HepG2 (cell line): Measurements from ENCODE around the gene DLST. TPM values are rescaled to one million over a fixed set of nuclear protein-coding genes. Genes with fewer than 3 reads are reported as not detected.

Source experiments
- ELF3 ChIP-seq: IDR thresholded peaks from 2 replicates; pipeline ENCODE4 v1.6.1; 2016; ENCODE audit warnings: missing genetic modification reagents, missing compliant biosample characterization
- IRX3 ChIP-seq: sonication (generic); formaldehyde crosslinking; IDR thresholded peaks from 2 replicates; pipeline ENCODE4 v1.8.1; 2023; ENCODE audit warnings: mild to moderate bottlenecking, low read depth, missing genetic modification reagents, borderline replicate concordance
- KDM5A ChIP-seq: fragments of 200-600 bp; sonication (generic); IDR thresholded peaks from 2 replicates; pipeline ENCODE4 v1.7.0; 2018; ENCODE audit warnings: antibody characterized with exemption, mild to moderate bottlenecking, low read length, borderline replicate concordance
- NFE2L1 ChIP-seq: sonication (generic); formaldehyde crosslinking; IDR thresholded peaks from 2 replicates; pipeline ENCODE4 v1.4.0; 2020; ENCODE audit warnings: missing genetic modification reagents, mild to moderate bottlenecking, borderline replicate concordance
- NPAS2 ChIP-seq: sonication (generic); formaldehyde crosslinking; IDR thresholded peaks from 2 replicates; pipeline ENCODE4 v1.8.0; 2022; ENCODE audit warnings: mild to moderate bottlenecking, missing genetic modification reagents, borderline replicate concordance
- RAD51 ChIP-seq: fragments of 450-650 bp; IDR thresholded peaks from 2 replicates; pipeline ENCODE4 v1.6.1; 2016; ENCODE audit warnings: borderline replicate concordance
- SIN3B ChIP-seq: fragments of 150-350 bp; IDR thresholded peaks from 2 replicates; pipeline ENCODE4 v1.6.1; 2014; ENCODE audit warnings: low read length
- TARDBP ChIP-seq: sonication (generic); formaldehyde crosslinking; IDR thresholded peaks from 2 replicates; pipeline ENCODE4 v1.8.0; 2022; ENCODE audit warnings: mild to moderate bottlenecking, missing genetic modification reagents
- ZNF484 ChIP-seq: sonication (generic); formaldehyde crosslinking; IDR thresholded peaks from 2 replicates; pipeline ENCODE4 v1.5.1; 2020; ENCODE audit warnings: mild to moderate bottlenecking, low read depth, missing genetic modification reagents, borderline replicate concordance
- ZNF616 ChIP-seq: sonication (generic); formaldehyde crosslinking; IDR thresholded peaks from 2 replicates; pipeline ENCODE4 v1.5.0; 2020; ENCODE audit warnings: low read depth, mild to moderate bottlenecking, missing genetic modification reagents
- polyA plus RNA-seq, 8 experiments: library from polyadenylated mRNA; depleted of rRNA in 3 of 8; stranded (reverse) in 7 of 8; unstranded in 1 of 8; fragments of >200 nt; fragmentation: Illumina TruSeq in 4 of 8; extraction: Trizol in 4 of 8; gene quantifications; 2 replicates each; pipeline versions ENCODE4 v1.2.1 to v1.2.3, GENCODE V29; 2011 to 2016; ENCODE audit warnings: low read depth in 4 of 8, missing spikeins in 1 of 8, mixed read lengths in 1 of 8; ENCODE audit not compliant: insufficient read depth in 1 of 8
- total RNA-seq, 5 experiments: library from RNA; depleted of rRNA; stranded (reverse); fragments of >200 nt; fragmentation: Illumina TruSeq; extraction: Trizol; gene quantifications; 2 replicates each; pipeline ENCODE4 v1.2.3, GENCODE V29; 2016; ENCODE audit warnings: low read depth in 1 of 5
- TF ChIP-seq, protein P1 (sequence below): sonication (generic); formaldehyde crosslinking; IDR thresholded peaks from 2 replicates; pipeline ENCODE4 v1.4.0; 2020; ENCODE audit warnings: missing genetic modification reagents
- TF ChIP-seq, protein P2 (sequence below): sonication (generic); formaldehyde crosslinking; IDR thresholded peaks from 2 replicates; pipeline ENCODE4 v1.4.0; 2020; ENCODE audit warnings: mild to moderate bottlenecking, missing genetic modification reagents
- TF ChIP-seq, protein P3 (sequence below): sonication (generic); formaldehyde crosslinking; IDR thresholded peaks from 2 replicates; pipeline ENCODE4 v1.8.0; 2022; ENCODE audit warnings: mild to moderate bottlenecking, missing genetic modification reagents; ENCODE audit not compliant: insufficient replicate concordance
- TF ChIP-seq, protein P4 (sequence below): sonication (generic); formaldehyde crosslinking; IDR thresholded peaks from 2 replicates; pipeline ENCODE4 v1.4.0; 2020; ENCODE audit warnings: missing genetic modification reagents
- TF ChIP-seq, protein P5 (sequence below): sonication (generic); formaldehyde crosslinking; IDR thresholded peaks from 2 replicates; pipeline ENCODE4 v1.5.0; 2020; ENCODE audit warnings: mild to moderate bottlenecking, missing genetic modification reagents
- TF ChIP-seq, protein P6 (sequence below): sonication (generic); formaldehyde crosslinking; IDR thresholded peaks from 2 replicates; pipeline ENCODE4 v1.5.0; 2020; ENCODE audit warnings: missing genetic modification reagents

The DLST gene
- total and polyA plus RNA-seq, 2 of the 13 experiments (the other 11 are each of a cell fraction or from before 2014, with no cell fraction given): 56.5 to 94.3 TPM

DNA sequence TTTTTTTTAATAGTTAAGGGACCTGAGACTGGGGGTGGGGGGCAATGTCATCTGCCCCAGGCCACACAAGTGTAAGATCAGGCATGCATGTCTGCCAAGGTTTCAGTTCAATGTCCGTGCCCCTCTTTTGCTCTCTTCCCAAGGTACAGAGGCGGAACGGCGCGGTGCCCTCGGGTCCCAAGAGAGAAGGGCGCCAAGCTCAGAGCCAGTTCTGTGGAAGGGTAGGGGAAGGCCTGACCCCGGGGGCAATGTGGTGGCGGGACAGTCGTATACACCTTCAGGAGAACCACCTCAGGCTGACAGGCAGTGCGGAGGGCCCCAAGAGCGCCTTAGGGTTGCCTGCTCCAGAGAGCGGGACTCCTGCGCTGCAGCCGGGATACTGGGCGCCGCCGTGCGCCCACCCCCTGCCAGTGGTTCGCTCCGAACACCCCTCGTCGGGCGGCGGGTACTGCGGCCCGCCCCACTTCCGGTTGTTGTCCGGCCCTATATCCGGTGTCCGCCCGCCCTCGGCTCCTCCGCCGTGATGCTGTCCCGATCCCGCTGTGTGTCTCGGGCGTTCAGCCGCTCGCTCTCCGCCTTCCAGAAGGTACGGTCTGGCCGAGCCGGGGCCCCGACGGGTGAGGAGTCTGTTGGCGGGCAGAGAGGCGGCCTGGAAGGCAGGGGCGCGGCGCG, at the start of gene DLST (continued):
- TF ChIP-seq, protein P1, sequence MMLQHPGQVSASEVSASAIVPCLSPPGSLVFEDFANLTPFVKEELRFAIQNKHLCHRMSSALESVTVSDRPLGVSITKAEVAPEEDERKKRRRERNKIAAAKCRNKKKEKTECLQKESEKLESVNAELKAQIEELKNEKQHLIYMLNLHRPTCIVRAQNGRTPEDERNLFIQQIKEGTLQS (CRISPR knock-in tag): 0 out of 2 replicates have a peak, but pooled peaks have one; percentile 18
- TF ChIP-seq ZNF484 (no peak), NFE2L1 (no peak), ELF3 (peak; percentile 63; the same call in 1 of the 2 replicates), IRX3 (CRISPR knock-in tag) (0 out of 2 replicates have a peak, but pooled peaks have one; percentile 52), ZNF616 (peak; percentile 34; the same call in 1 of the 2 replicates), KDM5A (peak; percentile 97), RAD51 (no peak), SIN3B (peak; percentile 73), TARDBP (CRISPR knock-in tag) (peak; percentile 90), NPAS2 (CRISPR knock-in tag) (no peak)
- TF ChIP-seq, protein P2, sequence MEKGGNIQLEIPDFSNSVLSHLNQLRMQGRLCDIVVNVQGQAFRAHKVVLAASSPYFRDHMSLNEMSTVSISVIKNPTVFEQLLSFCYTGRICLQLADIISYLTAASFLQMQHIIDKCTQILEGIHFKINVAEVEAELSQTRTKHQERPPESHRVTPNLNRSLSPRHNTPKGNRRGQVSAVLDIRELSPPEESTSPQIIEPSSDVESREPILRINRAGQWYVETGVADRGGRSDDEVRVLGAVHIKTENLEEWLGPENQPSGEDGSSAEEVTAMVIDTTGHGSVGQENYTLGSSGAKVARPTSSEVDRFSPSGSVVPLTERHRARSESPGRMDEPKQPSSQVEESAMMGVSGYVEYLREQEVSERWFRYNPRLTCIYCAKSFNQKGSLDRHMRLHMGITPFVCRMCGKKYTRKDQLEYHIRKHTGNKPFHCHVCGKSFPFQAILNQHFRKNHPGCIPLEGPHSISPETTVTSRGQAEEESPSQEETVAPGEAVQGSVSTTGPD (CRISPR knock-in tag): no peak
- TF ChIP-seq, protein P3, sequence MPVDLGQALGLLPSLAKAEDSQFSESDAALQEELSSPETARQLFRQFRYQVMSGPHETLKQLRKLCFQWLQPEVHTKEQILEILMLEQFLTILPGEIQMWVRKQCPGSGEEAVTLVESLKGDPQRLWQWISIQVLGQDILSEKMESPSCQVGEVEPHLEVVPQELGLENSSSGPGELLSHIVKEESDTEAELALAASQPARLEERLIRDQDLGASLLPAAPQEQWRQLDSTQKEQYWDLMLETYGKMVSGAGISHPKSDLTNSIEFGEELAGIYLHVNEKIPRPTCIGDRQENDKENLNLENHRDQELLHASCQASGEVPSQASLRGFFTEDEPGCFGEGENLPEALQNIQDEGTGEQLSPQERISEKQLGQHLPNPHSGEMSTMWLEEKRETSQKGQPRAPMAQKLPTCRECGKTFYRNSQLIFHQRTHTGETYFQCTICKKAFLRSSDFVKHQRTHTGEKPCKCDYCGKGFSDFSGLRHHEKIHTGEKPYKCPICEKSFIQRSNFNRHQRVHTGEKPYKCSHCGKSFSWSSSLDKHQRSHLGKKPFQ (CRISPR knock-in tag): peak; percentile 32
- TF ChIP-seq, protein P4, sequence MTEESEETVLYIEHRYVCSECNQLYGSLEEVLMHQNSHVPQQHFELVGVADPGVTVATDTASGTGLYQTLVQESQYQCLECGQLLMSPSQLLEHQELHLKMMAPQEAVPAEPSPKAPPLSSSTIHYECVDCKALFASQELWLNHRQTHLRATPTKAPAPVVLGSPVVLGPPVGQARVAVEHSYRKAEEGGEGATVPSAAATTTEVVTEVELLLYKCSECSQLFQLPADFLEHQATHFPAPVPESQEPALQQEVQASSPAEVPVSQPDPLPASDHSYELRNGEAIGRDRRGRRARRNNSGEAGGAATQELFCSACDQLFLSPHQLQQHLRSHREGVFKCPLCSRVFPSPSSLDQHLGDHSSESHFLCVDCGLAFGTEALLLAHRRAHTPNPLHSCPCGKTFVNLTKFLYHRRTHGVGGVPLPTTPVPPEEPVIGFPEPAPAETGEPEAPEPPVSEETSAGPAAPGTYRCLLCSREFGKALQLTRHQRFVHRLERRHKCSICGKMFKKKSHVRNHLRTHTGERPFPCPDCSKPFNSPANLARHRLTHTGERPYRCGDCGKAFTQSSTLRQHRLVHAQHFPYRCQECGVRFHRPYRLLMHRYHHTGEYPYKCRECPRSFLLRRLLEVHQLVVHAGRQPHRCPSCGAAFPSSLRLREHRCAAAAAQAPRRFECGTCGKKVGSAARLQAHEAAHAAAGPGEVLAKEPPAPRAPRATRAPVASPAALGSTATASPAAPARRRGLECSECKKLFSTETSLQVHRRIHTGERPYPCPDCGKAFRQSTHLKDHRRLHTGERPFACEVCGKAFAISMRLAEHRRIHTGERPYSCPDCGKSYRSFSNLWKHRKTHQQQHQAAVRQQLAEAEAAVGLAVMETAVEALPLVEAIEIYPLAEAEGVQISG (CRISPR knock-in tag): peak; percentile 93
- TF ChIP-seq, protein P5, sequence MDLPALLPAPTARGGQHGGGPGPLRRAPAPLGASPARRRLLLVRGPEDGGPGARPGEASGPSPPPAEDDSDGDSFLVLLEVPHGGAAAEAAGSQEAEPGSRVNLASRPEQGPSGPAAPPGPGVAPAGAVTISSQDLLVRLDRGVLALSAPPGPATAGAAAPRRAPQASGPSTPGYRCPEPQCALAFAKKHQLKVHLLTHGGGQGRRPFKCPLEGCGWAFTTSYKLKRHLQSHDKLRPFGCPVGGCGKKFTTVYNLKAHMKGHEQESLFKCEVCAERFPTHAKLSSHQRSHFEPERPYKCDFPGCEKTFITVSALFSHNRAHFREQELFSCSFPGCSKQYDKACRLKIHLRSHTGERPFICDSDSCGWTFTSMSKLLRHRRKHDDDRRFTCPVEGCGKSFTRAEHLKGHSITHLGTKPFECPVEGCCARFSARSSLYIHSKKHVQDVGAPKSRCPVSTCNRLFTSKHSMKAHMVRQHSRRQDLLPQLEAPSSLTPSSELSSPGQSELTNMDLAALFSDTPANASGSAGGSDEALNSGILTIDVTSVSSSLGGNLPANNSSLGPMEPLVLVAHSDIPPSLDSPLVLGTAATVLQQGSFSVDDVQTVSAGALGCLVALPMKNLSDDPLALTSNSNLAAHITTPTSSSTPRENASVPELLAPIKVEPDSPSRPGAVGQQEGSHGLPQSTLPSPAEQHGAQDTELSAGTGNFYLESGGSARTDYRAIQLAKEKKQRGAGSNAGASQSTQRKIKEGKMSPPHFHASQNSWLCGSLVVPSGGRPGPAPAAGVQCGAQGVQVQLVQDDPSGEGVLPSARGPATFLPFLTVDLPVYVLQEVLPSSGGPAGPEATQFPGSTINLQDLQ: no peak; the same call in 1 of the 2 replicates
- TF ChIP-seq, protein P6, sequence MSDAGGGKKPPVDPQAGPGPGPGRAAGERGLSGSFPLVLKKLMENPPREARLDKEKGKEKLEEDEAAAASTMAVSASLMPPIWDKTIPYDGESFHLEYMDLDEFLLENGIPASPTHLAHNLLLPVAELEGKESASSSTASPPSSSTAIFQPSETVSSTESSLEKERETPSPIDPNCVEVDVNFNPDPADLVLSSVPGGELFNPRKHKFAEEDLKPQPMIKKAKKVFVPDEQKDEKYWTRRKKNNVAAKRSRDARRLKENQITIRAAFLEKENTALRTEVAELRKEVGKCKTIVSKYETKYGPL (CRISPR knock-in tag): no peak
